ENCODE results near the gene EGF.

EGF gene

GRCh38 chr4:109914322-109914721 is 1.6 kb downstream of the EGF start:
- no peak for ATAC-seq
- TF ChIP-seq ZFP3 (CRISPR knock-in tag; IDR thresholded peaks at IDR 0.05), result no peak
- TF ChIP-seq ZFP30 (CRISPR knock-in tag; IDR thresholded peaks at IDR 0.05), result no peak
- no peak for TF ChIP-seq ZNF70 (CRISPR knock-in tag; IDR thresholded peaks at IDR 0.05)
- TF ChIP-seq CSRNP3 (CRISPR knock-in tag; IDR thresholded peaks at IDR 0.05), result no peak
- TF ChIP-seq OSR1 (CRISPR knock-in tag; IDR thresholded peaks at IDR 0.05), result no peak
- no peak for TF ChIP-seq RARB (CRISPR knock-in tag; IDR thresholded peaks at IDR 0.05)
- TF ChIP-seq GLIS3 (CRISPR knock-in tag; IDR thresholded peaks at IDR 0.05), result no peak
- no peak for TF ChIP-seq TOX (CRISPR knock-in tag; IDR thresholded peaks at IDR 0.05; ENCODE audit: borderline replicate concordance)
- TF ChIP-seq CSDC2 (CRISPR knock-in tag; IDR thresholded peaks at IDR 0.05), result no peak
- TF ChIP-seq ZC3H10 (CRISPR knock-in tag; IDR thresholded peaks at IDR 0.05), result no peak
- no peak for TF ChIP-seq POU6F1 (CRISPR knock-in tag; IDR thresholded peaks at IDR 0.05; ENCODE audit: borderline replicate concordance, low read depth)

GRCh38 chr4:109915385-109916026 is 2.8 kb downstream of the EGF start:
- ATAC-seq, result no peak
- TF ChIP-seq ARNTL (CRISPR knock-in tag; IDR thresholded peaks at IDR 0.05; ENCODE audit: borderline replicate concordance, low read depth) (no peak), ZFP3 (CRISPR knock-in tag; IDR thresholded peaks at IDR 0.05) (no peak), POU6F1 (CRISPR knock-in tag; IDR thresholded peaks at IDR 0.05; ENCODE audit: borderline replicate concordance, low read depth) (no peak), RARB (CRISPR knock-in tag; IDR thresholded peaks at IDR 0.05) (no peak), ZNF70 (CRISPR knock-in tag; IDR thresholded peaks at IDR 0.05) (no peak), OSR1 (CRISPR knock-in tag; IDR thresholded peaks at IDR 0.05) (no peak), ZC3H10 (CRISPR knock-in tag; IDR thresholded peaks at IDR 0.05) (no peak), SNAI2 (CRISPR knock-in tag; IDR thresholded peaks at IDR 0.05) (no peak), ZNF565 (CRISPR knock-in tag; conservative IDR thresholded peaks at IDR 0.05; ENCODE audit: low read depth) (no peak), PPARA (CRISPR knock-in tag; IDR thresholded peaks at IDR 0.05; ENCODE audit: borderline replicate concordance) (no peak), ISL1 (CRISPR knock-in tag; IDR thresholded peaks at IDR 0.05) (no peak), CSDC2 (CRISPR knock-in tag; IDR thresholded peaks at IDR 0.05) (no peak), PATZ1 (CRISPR knock-in tag; IDR thresholded peaks at IDR 0.05; ENCODE audit: borderline replicate concordance) (no peak), ZFP30 (CRISPR knock-in tag; IDR thresholded peaks at IDR 0.05) (no peak), CREB5 (CRISPR knock-in tag; IDR thresholded peaks at IDR 0.05; ENCODE audit: low read depth) (no peak), TOX (CRISPR knock-in tag; IDR thresholded peaks at IDR 0.05; ENCODE audit: borderline replicate concordance) (no peak), BACH2 (CRISPR knock-in tag; IDR thresholded peaks at IDR 0.05; ENCODE audit: borderline replicate concordance) (no peak)

- no peak for ATAC-seq
- TF ChIP-seq ESRRG (CRISPR knock-in tag; IDR thresholded peaks at IDR 0.05) (no peak), TOX (CRISPR knock-in tag; IDR thresholded peaks at IDR 0.05; ENCODE audit: borderline replicate concordance) (no peak), CREB5 (CRISPR knock-in tag; IDR thresholded peaks at IDR 0.05; ENCODE audit: low read depth) (no peak), ISL1 (CRISPR knock-in tag; IDR thresholded peaks at IDR 0.05) (no peak), POU6F1 (CRISPR knock-in tag; IDR thresholded peaks at IDR 0.05; ENCODE audit: borderline replicate concordance, low read depth) (no peak), TCF4 (CRISPR knock-in tag; IDR thresholded peaks at IDR 0.05; ENCODE audit: borderline replicate concordance) (no peak), ARNTL (CRISPR knock-in tag; IDR thresholded peaks at IDR 0.05; ENCODE audit: borderline replicate concordance, low read depth) (no peak), ZC3H10 (CRISPR knock-in tag; IDR thresholded peaks at IDR 0.05) (no peak), ZFP30 (CRISPR knock-in tag; IDR thresholded peaks at IDR 0.05) (no peak), CSDC2 (CRISPR knock-in tag; IDR thresholded peaks at IDR 0.05) (no peak), ZNF70 (CRISPR knock-in tag; IDR thresholded peaks at IDR 0.05) (no peak), BACH2 (CRISPR knock-in tag; IDR thresholded peaks at IDR 0.05; ENCODE audit: borderline replicate concordance) (no peak), ZNF565 (CRISPR knock-in tag; conservative IDR thresholded peaks at IDR 0.05; ENCODE audit: low read depth) (no peak), CSRNP3 (CRISPR knock-in tag; IDR thresholded peaks at IDR 0.05) (no peak), ZFP3 (CRISPR knock-in tag; IDR thresholded peaks at IDR 0.05) (no peak), SNAI2 (CRISPR knock-in tag; IDR thresholded peaks at IDR 0.05) (no peak)
Measured at GRCh38 chr4:109916027-109916409, 3.3 kb downstream of the EGF start.

Measured in SK-N-SH treated with all-trans-retinoic acid at 6 μM for 48 hours (cell line).